SKM-1 (cell line): Measurements from ENCODE around the gene CGNL1.

Experiments used
- DNase-seq: peaks from one replicate; lab custom pipeline; 2025; ENCODE audit not compliant: unreplicated experiment; lab: John Stamatoyannopoulos, UW

The CGNL1 gene

GRCh38 chr15:57495554-57496165 lies 119.4 kb downstream of the CGNL1 start:
- no peak for DNase-seq

GRCh38 chr15:57496594-57496945 lies 120.3 kb downstream of the CGNL1 start:
- no peak for DNase-seq

- DNase-seq, result no peak
Measured at GRCh38 chr15:57496946-57497869, 120.9 kb downstream of the CGNL1 start.

DNA sequence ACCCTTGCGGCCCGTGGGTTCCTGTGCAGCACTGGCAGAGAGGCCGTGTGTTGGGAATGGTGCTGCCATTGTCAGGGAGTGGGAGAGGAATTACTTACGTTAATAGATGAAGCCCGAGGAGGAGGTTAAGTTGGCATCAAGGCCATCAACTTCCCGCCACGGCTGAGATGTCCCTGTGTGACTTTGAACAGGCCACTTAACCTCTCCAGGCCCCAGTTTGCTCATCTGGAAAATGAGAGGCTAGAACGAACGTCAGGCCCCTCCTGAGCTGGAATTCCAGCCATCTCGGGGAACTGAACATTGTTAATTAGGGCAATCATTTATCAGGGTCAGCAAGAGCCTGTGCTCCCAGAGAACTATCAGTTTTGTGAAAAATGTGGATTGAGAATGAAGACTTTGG lies 124.0 kb downstream of the CGNL1 start:
- DNase-seq, result no peak

- no peak for DNase-seq
Measured at GRCh38 chr15:57500979-57501576, 124.8 kb downstream of the CGNL1 start.

- no peak for DNase-seq
Measured at GRCh38 chr15:57502116-57502515, 125.8 kb downstream of the CGNL1 start.

- no peak for DNase-seq
Measured at GRCh38 chr15:57503051-57503702, 126.9 kb downstream of the CGNL1 start.

- no peak for DNase-seq
Measured at GRCh38 chr15:57503911-57504598, 127.8 kb downstream of the CGNL1 start.

- DNase-seq, result no peak
Measured at GRCh38 chr15:57504599-57504940, 128.3 kb downstream of the CGNL1 start.

DNA sequence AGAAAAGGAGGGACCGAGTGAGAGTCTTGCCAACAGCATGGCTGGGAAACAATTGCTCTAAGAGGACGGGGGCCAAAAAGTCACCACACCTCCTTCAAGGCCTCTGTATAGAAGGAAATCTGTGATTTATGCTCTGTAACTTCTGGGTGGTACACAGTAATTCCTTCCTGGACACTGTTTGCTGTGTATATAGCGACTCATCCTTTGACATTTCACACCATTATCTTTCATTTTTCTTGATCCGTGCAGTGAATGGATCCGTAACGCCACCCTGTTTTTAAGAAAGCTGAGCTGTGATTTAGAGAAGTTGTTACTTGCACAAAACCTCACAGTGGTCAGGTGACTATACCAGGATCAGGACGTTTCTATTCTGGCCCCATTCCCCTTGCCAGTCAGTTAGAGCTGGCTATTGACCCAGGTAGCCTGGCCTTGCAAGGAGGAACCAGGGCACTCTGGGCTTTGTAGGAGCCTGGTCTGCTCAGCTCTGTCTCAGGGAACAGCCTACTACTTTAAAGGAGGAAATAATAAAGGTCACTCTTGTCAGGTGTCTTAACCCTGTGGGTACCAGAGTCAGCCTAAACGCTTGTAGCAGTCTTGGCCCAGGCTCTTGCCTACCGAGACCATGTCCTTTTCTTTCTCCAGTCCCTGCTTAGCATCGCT lies 128.9 kb downstream of the CGNL1 start:
- DNase-seq, result no peak

GRCh38 chr15:57505949-57506391 lies 129.7 kb downstream of the CGNL1 start:
- DNase-seq, result no peak

GRCh38 chr15:57506422-57506821 lies 130.1 kb downstream of the CGNL1 start:
- DNase-seq, result no peak

DNA sequence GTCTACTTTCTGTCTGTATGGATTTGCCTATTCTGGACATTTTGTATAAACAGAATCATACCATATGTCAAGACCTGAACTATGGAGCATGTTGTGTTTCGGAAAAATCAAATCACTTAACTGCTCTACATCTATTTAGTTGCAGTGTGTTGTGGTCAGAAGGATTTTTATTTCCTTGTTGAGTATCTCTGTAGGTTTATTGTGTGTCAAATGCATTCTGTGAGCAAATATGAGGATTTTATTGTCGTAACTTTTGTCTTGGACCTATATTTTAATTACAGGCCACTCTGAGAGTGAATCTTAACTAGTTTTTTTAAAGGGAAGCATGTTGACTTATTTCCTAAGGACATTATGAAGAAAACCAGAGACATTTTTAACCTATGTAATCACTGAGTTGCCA lies 130.8 kb downstream of the CGNL1 start:
- no peak for DNase-seq

DNA sequence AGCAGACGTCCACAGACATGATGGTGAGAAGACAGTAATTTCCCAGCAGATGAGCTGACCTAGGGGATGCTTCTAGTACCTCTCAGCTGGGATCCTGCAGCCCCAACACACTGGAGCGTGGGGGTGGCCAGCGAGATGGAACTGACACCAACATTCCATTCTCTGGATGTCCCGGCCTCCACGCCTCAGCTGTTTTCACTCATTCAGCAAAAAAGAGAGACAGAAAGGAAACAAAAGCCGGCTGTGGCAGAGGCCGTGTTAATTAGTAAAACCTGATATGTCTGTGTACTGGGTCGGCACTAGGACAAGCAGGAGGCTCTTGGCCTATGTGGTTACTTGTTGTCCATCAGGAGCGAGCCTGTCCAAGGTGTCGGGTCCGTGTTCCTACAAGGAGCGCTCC lies 132.8 kb downstream of the CGNL1 start:
- DNase-seq, result no peak

- DNase-seq, result no peak
Measured at GRCh38 chr15:57509965-57510364, 133.7 kb downstream of the CGNL1 start.

GRCh38 chr15:57510647-57511046 lies 134.3 kb downstream of the CGNL1 start:
- DNase-seq, result no peak

DNA sequence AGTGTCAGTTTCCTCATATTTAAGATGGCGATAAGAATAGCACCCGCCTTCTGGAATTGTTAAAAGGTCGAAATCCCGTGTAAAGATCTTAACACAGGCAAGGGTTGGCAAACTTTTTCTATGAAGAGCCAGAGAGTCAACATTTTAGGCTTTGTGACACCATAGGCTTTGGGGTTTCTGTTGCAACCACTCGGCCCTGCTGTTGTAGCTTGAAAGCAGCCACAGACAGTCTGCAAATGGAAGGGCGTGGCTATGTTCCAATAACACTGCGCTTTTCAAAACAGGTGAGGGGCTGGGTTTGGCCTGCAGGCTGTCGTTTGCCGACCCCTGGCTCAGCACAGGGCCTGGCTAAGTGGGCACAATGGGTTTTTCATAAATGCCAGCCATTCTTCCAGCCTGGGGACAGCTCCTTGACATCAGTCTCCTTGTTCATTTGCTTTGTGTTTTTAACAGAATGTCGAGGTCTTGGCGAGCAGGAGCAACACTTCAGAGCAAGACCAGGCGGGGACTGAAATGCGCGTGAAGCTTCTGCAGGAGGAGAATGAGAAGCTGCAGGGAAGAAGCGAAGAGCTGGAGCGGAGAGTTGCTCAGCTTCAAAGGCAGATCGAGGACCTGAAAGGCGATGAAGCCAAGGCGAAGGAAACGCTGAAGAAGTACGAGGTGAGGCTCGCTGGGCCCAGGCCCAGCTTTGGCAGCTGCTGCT lies 140.2 kb downstream of the CGNL1 start:
- no peak for DNase-seq

- DNase-seq, result no peak
Measured at GRCh38 chr15:57517030-57517671, 140.8 kb downstream of the CGNL1 start.

- DNase-seq, result no peak
Measured at GRCh38 chr15:57518779-57519405, 142.6 kb downstream of the CGNL1 start.
